GM21825 (cell line): ENCODE measurements around the gene C12orf43.

ENCODE experiments used
- ATAC-seq: cut with Tn5 transposase; IDR thresholded peaks from one replicate; pipeline ENCODE4 v1.9.1; 2021; ENCODE audit warnings: mild to moderate bottlenecking, moderate library complexity; ENCODE audit not compliant: unreplicated experiment

C12orf43 gene

GRCh38 chr12:120999191-121000120, 16.8 kb downstream of the C12orf43 start:
- ATAC-seq, result no peak

- ATAC-seq, result no peak
Measured at GRCh38 chr12:120998435-120998834, 17.9 kb downstream of the C12orf43 start.

- no peak for ATAC-seq
Measured at GRCh38 chr12:120997448-120997847, 18.8 kb downstream of the C12orf43 start.

GRCh38 chr12:120996133-120996746, 20.0 kb downstream of the C12orf43 start:
- no peak for ATAC-seq

GRCh38 chr12:120994589-120995337, 21.5 kb downstream of the C12orf43 start:
- ATAC-seq, result no peak

- no peak for ATAC-seq
Measured at GRCh38 chr12:120994059-120994458, 22.2 kb downstream of the C12orf43 start.

- no peak for ATAC-seq
Measured at GRCh38 chr12:120993496-120993895, 22.8 kb downstream of the C12orf43 start.

- no peak for ATAC-seq
Measured at GRCh38 chr12:120992989-120993388, 23.3 kb downstream of the C12orf43 start.

GRCh38 chr12:120991965-120992364, 24.3 kb downstream of the C12orf43 start:
- no peak for ATAC-seq

- no peak for ATAC-seq
Measured at GRCh38 chr12:120990487-120991055, 25.7 kb downstream of the C12orf43 start.

- no peak for ATAC-seq
Measured at GRCh38 chr12:120989687-120990086, 26.6 kb downstream of the C12orf43 start.

GRCh38 chr12:120988658-120989057, 27.6 kb downstream of the C12orf43 start:
- ATAC-seq, result no peak

GRCh38 chr12:120988234-120988633, 28.1 kb downstream of the C12orf43 start:
- no peak for ATAC-seq

GRCh38 chr12:120984351-120984898, 31.9 kb downstream of the C12orf43 start:
- ATAC-seq, result no peak

GRCh38 chr12:120983759-120984158, 32.5 kb downstream of the C12orf43 start:
- ATAC-seq, result no peak

GRCh38 chr12:120982659-120983058, 33.6 kb downstream of the C12orf43 start:
- ATAC-seq, result no peak

- ATAC-seq, result no peak
Measured at GRCh38 chr12:120981407-120981941, 34.8 kb downstream of the C12orf43 start.

- ATAC-seq, result no peak
Measured at GRCh38 chr12:120980800-120981368, 35.4 kb downstream of the C12orf43 start.

- ATAC-seq, result no peak
Measured at GRCh38 chr12:120979862-120980696, 36.2 kb downstream of the C12orf43 start.
